HG02884 (cell line): Measurements from ENCODE around the gene DYRK3.
"Not testable (repeated sequence)": the region's sequence is repeated elsewhere in the genome, so short reads cannot be mapped to it uniquely, and the experiment has no call there.

ENCODE experiments used
- ATAC-seq: cut with Tn5 transposase; IDR thresholded peaks from one replicate; pipeline ENCODE4 v1.9.1; 2021; ENCODE audit warnings: mild to moderate bottlenecking, moderate library complexity; ENCODE audit not compliant: unreplicated experiment

DYRK3 gene

DNA sequence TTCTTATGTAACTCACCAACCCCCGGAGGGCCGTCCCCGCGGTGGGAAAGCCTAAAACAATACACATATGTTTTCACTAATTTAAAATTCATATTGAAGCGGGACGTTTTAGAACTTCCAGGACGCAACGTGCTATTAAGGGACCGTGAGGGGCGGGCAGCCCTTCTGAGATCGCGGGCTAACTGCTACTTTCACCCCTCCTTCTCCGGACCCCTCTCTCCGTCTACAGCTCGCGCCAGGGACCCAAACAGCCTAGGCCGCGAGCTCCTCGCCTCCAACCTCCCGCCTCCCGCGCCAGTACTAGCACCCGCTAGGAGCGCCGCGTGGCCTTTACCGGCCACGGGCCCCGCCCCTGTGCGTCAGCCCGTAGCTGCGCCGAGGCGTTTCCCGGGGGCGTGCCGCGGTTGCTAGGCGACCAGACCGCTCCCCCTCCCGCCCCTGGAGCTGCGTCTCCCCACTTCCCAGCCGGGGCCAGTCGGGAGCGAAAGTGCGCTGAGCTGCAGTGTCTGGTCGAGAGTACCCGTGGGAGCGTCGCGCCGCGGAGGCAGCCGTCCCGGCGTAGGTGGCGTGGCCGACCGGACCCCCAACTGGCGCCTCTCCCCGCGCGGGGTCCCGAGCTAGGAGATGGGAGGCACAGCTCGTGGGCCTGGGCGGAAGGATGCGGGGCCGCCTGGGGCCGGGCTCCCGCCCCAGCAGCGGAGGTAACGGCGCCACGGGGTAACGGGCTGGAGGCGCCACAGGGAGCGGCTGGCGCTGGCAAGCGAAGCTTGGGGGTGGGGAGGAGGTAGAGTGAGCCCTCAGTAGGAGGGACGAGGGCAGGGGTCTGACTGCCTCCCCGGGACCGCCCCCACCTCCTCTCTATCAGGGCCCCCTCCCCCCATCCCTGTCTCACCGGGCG is at the start of gene DYRK3:
Gene DYRK3, plus strand, starts transcription at position 457 of the 898 bp plus-strand sequence. Its CDS starts 168 bp downstream, at position 625.
- peak; percentile 78 for ATAC-seq

- ATAC-seq: no peak
These were observed 48.6 kb upstream of the DYRK3 start for GRCh38 chr1:206586501-206587445.

DNA sequence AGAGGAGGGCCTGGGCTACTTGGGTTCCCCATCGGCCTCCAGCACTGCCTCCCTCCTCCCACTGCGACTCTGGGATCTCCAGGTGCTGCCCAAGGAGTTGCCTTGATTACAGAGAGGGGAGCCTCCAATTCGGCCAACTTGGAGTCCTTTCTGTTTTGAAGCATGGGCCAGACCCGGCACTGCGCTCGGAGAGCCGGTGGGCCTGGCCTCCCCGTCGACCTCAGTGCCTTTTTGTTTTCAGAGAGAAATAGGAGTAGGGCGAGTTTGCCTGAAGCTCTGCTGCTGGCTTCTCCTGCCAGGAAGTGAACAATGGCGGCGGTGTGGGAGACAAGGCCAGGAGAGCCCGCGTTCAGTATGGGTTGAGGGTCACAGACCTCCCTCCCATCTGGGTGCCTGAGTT is 47.4 kb upstream of the DYRK3 start:
- ATAC-seq: no peak

- no peak for ATAC-seq
These were observed 46.8 kb upstream of the DYRK3 start for GRCh38 chr1:206588492-206588891.

- no peak for ATAC-seq
These were observed 46.1 kb upstream of the DYRK3 start for GRCh38 chr1:206589206-206589605.

DNA sequence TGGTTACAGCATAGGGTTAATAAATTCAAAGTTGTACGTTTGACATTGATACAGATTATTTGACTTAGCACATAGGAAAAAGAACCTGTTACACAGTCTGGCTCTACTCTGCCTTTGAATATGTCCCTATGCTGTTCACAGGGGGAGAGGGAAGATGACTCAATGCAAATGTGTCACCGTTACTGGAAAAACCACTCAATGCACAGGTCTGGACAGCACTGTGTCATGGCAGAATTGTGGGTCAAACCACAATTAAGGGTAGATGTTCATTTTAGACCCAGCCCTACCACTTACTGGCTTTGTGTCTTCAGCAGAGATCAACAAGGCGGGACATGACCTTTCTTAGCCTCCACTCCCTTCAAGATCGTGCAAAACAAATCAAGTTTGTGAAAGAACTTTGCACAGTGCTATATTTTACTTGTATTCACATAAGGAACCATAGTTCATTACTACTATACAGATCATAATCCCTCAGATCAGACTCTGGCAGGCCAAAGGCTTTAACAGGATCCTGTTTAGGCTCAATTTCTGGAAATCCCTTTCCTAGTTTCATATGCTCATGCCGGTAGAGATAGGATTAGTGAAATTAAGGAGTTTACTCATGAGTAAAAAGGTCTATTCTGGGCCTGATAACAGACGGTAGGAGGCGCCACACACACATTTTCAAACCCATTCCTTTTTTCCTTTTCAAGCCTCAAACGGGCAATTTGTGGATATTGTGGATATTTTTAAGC is 45.1 kb upstream of the DYRK3 start:
- ATAC-seq: no peak

- ATAC-seq: no peak
These were observed 44.1 kb upstream of the DYRK3 start for GRCh38 chr1:206591226-206591625.

GRCh38 chr1:206591696-206592095 is 43.6 kb upstream of the DYRK3 start:
- ATAC-seq: no peak

DNA sequence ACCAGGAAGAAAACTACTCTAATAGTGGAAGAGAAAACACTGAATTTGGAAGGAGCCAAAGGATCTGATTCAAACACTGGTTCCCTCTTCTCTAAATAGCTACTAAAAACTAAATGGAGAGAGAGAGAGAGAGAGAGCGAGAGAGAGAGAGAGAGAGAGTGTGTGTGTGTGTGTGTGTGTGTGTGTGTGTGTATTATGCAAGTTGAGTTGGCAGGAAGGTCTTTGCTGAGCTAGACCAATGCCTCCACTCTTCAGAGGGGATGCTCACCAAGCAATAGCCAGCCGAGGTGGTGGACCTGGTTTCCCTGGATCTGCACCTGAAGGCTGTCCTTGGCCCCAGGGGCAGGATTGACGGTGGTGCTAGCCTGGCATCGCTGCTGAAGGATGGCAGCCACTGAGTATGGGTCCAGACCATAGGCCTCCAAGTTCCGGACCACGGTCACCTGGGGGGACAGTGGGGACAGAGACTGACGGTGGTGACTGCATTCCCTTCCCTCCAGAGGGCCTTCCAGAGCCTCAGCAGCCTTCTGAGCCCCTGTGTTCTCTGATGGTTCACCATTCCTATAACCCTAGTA is 41.9 kb upstream of the DYRK3 start:
- no peak for ATAC-seq

DNA sequence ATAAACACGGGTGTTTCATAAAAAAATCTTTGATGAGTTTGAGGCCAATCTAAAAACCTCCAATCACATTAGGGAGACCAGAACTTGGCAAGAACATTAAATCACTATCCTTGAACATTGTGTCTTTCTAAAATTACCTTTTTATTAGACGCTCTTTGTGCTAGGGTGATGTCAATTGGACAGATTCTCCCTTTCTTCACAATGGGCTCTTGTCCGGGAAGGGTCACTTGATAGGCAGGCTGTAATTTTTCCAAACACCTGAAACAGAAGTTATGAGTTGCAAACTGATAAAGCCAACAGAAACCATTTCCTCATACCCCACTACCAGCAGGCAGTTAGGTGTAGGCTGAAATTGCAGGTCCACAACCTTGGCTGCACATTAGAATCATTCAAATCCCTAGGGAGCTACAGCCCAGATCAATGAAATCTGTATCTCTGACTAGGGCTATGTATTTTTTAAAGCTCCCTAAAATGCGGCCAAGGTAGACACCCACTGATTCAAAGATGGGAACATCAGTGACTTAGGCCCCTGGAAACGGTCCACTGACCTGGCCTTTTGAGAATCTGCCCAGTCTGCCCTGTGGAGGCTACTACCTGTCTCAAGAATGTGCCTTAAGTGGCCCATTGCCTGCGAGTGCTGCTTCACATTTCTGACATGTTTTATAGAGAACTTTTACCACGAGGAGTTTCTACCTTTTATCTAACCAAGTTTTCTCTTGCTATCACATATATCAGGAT is 39.6 kb upstream of the DYRK3 start:
- no peak for ATAC-seq

DNA sequence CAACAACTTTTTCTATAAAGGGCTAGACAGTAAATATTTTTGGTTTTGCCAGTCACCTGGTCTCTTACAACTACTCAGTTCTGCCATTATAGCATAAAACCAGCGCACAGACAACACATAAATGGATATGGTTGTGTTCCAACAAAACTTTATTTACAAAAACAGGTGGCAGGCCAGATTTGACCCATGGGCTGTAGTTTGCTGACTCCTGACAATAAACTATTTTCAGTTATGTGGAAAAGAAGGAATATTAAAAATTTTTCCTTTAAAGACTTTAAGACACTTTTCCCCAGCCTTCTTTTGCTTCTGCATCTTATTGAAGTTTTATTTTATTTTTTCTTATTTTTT is 39.0 kb upstream of the DYRK3 start:
- ATAC-seq: no peak

DNA sequence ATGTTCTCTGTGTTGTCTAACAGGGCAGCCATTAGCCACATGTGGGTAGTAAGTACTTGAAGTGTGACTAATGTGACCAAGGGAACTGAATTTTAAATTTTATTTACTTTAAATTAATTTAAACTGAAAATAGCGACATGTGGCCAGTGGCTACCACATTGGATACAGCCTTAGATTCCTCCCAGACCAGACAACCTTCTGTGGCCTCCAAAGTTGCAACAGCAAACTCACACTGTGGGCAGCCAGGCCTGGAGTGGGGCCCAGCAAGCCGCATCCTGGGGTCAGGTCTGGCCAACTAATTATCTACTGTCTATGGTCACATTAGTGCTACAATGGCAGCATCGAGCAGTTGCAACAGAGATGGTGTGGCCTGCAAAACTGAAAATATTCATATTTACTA is 34.8 kb upstream of the DYRK3 start:
- no peak for ATAC-seq

- no peak for ATAC-seq
These were observed 30.5 kb upstream of the DYRK3 start for GRCh38 chr1:206604861-206605260.

- no peak for ATAC-seq
These were observed 28.5 kb upstream of the DYRK3 start for GRCh38 chr1:206606867-206607266.

DNA sequence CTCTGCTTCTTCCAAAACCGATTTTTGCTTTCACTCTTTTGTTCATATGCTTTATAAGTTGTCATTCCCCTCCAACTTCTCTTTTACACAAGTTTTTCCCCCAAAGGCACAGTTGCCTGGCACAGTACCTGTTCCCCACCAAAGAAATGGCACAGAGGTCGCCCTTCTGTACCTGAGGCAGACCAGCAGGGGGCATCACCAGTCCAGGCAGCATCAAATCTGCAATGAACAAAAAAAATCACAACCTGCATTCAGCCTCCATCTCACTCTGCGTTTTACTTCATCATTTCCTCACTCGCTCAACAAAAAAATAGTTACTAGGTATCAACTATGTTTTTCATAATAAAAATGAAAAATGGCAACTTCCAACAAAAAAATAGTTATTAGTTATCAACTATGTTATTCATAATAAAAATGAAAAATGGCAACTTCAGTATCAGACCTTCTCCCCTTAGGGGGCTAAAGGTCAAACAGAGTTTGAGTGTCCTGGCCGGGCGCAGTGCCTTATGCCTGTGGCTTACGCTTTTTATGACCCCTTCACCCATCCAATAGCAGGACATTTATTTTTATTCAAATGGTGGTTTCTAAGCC is 27.1 kb upstream of the DYRK3 start:
- ATAC-seq: no peak

- ATAC-seq: no peak
These were observed 25.9 kb upstream of the DYRK3 start for GRCh38 chr1:206609229-206609991.

DNA sequence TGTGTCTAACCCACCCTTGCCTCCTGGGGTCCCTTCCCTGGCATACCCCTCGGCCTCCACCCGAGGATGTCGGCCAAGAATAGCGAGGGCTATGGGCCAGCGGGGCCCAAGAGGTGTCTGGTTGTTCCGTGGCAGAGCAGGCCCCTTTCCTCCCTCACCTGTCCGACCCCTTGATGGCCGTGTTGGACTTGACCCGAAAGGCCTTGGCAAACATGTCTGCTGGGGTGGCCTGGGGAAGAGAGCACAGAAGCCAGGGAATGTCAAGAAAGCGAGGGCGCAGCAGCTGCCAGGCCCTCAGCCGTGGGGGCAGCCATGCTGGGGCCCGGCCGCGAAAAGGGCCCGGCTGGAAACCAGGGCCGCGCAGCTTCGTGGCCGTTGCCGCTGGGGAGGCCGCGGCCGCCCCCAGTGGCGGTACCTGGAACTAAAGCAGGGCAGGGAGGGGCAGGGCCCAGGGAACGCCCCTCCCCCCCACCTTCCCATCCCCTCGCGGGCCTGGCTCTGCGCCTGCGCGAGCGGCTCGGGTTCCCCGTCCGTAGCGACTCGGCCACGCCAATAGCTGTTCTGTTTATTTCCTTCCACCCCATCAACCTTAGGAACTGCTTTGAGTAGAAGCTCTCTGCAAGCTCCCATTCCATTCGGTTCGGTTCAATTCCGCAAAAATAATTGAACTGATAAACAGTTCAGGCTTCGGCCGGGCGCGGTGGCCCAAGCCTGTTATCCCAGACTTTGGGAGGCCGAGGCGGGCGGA is 23.0 kb upstream of the DYRK3 start, which contains the start of gene EIF2D:
Gene EIF2D, minus strand, starts transcription at position 337 of the 748 bp plus-strand sequence. Its CDS starts 123 bp downstream, at position 214.
- ATAC-seq: peak; percentile 84

GRCh38 chr1:206626396-206626795 is 8.9 kb upstream of the DYRK3 start:
- not testable (repeated sequence) for ATAC-seq
